Neural cell (in vitro differentiated cells): ENCODE measurements around the gene LNX2. TPM values are rescaled to one million over a fixed set of nuclear protein-coding genes. Genes with fewer than 3 reads are reported as not detected.
A peak's percentile ranks its signal among the peaks of the same experiment; 100 is the strongest.

Experiments
- H2AFZ ChIP-seq: fragments of 200-600, 300-800 bp; sonication (generic), shearing (Covaris generic); 2 replicates; pipeline ENCODE4 v1.6.0; 2014; ENCODE audit warnings: low read depth, mild to moderate bottlenecking, antibody characterized with exemption, low read length, moderate library complexity
- H3F3A ChIP-seq: fragments of 200-600 bp; shearing (Covaris generic); 2 replicates; pipeline ENCODE4 v1.6.1; 2016; ENCODE audit warnings: mild to moderate bottlenecking, moderate library complexity, mixed read lengths, antibody characterized with exemption, low read length; ENCODE audit not compliant: insufficient read depth, poor library complexity, severe bottlenecking
- H3K27ac ChIP-seq: fragments of 200-600, 300-800 bp; sonication (generic), shearing (Covaris generic); 2 replicates; pipeline ENCODE4 v1.5.1; 2014; ENCODE audit warnings: mild to moderate bottlenecking, low read length, moderate library complexity
- H3K27me3 ChIP-seq: fragments of 300-800, 200-600 bp; sonication (generic), shearing (Covaris generic); 2 replicates; pipeline ENCODE4 v1.6.0; 2014; ENCODE audit warnings: mild to moderate bottlenecking, low read depth, low read length, moderate library complexity; ENCODE audit not compliant: insufficient read depth
- H3K36me3 ChIP-seq: fragments of 300-800, 200-600 bp; sonication (generic), shearing (Covaris generic); 2 replicates; pipeline ENCODE4 v1.5.1; 2014; ENCODE audit warnings: mild to moderate bottlenecking, antibody characterized with exemption, low read length, moderate library complexity; ENCODE audit not compliant: insufficient read depth
- H3K4me2 ChIP-seq: fragments of 300-800, 200-600 bp; sonication (generic), shearing (Covaris generic); 2 replicates; pipeline ENCODE4 v1.6.0; 2014; ENCODE audit warnings: mild to moderate bottlenecking, low read length
- H3K4me3 ChIP-seq: fragments of 300-800, 200-600 bp; sonication (generic), shearing (Covaris generic); 2 replicates; pipeline ENCODE4 v1.5.1; 2014; ENCODE audit warnings: mild to moderate bottlenecking, low read length, moderate library complexity
- H3K79me2 ChIP-seq: fragments of 200-600 bp; shearing (Covaris generic); replicated peaks from 2 replicates; pipeline ENCODE4 v1.6.0; 2014; ENCODE audit warnings: mild to moderate bottlenecking, low read length, moderate library complexity; ENCODE audit not compliant: insufficient read depth
- H3K9ac ChIP-seq: fragments of 300-800, 200-600 bp; sonication (generic), shearing (Covaris generic); 2 replicates; pipeline ENCODE4 v1.6.1; 2016; ENCODE audit warnings: mild to moderate bottlenecking, low read length, mixed read lengths
- H3K9me2 ChIP-seq: fragments of 200-600 bp; shearing (Covaris generic); 2 replicates; pipeline ENCODE4 v1.6.1; 2016; ENCODE audit warnings: mild to moderate bottlenecking, low read length, mixed read lengths; ENCODE audit not compliant: insufficient read depth
- H3K9me3 ChIP-seq: fragments of 200-600, 300-800 bp; sonication (generic), shearing (Covaris generic); 2 replicates; pipeline ENCODE4 v1.6.1; 2016; ENCODE audit warnings: mild to moderate bottlenecking, mixed run types, low read length, moderate library complexity, mixed read lengths
- H4K20me1 ChIP-seq: fragments of 200-600 bp; shearing (Covaris generic); 2 replicates; pipeline ENCODE4 v1.6.1; 2016; ENCODE audit warnings: mild to moderate bottlenecking, mixed run types; ENCODE audit not compliant: insufficient read depth
- EP300 ChIP-seq: fragments of 450-650 bp; conservative IDR thresholded peaks from 2 replicates; pipeline ENCODE4 v1.6.1; 2014; ENCODE audit warnings: antibody characterized with exemption, mild to moderate bottlenecking, moderate library complexity; ENCODE audit not compliant: poor library complexity, severe bottlenecking
- EZH2 ChIP-seq: fragments of 200-600, 300-800 bp; shearing (Covaris generic), sonication (generic); IDR thresholded peaks from 2 replicates; pipeline ENCODE4 v1.6.1; 2014; ENCODE audit warnings: antibody characterized with exemption, low read length, borderline replicate concordance, mild to moderate bottlenecking; ENCODE audit not compliant: insufficient read depth, poor library complexity, severe bottlenecking
- MXI1 ChIP-seq: fragments of 450-650 bp; conservative IDR thresholded peaks from 2 replicates; pipeline ENCODE4 v1.6.1; 2014; ENCODE audit warnings: antibody characterized with exemption, mild to moderate bottlenecking; ENCODE audit not compliant: poor library complexity, severe bottlenecking
- POLR2AphosphoS5 ChIP-seq: IDR thresholded peaks from 2 replicates; pipeline ENCODE4 v1.6.1; 2012
- RAD21 ChIP-seq: fragments of 450-650 bp; conservative IDR thresholded peaks from 2 replicates; pipeline ENCODE4 v1.6.1; 2014; ENCODE audit warnings: antibody characterized with exemption, mild to moderate bottlenecking, moderate library complexity
- REST ChIP-seq: IDR thresholded peaks from 2 replicates; pipeline ENCODE4 v1.6.1; 2012; ENCODE audit warnings: borderline replicate concordance
- SMC3 ChIP-seq: fragments of 450-650 bp; conservative IDR thresholded peaks from 2 replicates; pipeline ENCODE4 v1.6.1; 2014; ENCODE audit warnings: antibody characterized with exemption, mild to moderate bottlenecking, moderate library complexity; ENCODE audit not compliant: poor library complexity
- TAF1 ChIP-seq: IDR thresholded peaks from 2 replicates; pipeline ENCODE4 v1.6.1; 2012; ENCODE audit warnings: low read depth
- polyA plus RNA-seq: library from polyadenylated mRNA; depleted of rRNA; stranded (reverse); fragments of >200 nt; gene quantifications from 2 replicates; pipeline ENCODE4 v1.2.3, GENCODE V29; 2014
- TF ChIP-seq, protein P1 (sequence below): fragments of 450-650 bp; IDR thresholded peaks from 2 replicates; pipeline ENCODE4 v1.5.1; 2014; ENCODE audit warnings: antibody characterized with exemption, mild to moderate bottlenecking, moderate library complexity; ENCODE audit not compliant: poor library complexity, severe bottlenecking

LNX2 gene
- polyA plus RNA-seq, 1 donor from 2014 or later = 4.2 TPM

- no peak for TF ChIP-seq TAF1
- no peak for TF ChIP-seq MXI1
- TF ChIP-seq SMC3 = no peak
- TF ChIP-seq, protein P1, sequence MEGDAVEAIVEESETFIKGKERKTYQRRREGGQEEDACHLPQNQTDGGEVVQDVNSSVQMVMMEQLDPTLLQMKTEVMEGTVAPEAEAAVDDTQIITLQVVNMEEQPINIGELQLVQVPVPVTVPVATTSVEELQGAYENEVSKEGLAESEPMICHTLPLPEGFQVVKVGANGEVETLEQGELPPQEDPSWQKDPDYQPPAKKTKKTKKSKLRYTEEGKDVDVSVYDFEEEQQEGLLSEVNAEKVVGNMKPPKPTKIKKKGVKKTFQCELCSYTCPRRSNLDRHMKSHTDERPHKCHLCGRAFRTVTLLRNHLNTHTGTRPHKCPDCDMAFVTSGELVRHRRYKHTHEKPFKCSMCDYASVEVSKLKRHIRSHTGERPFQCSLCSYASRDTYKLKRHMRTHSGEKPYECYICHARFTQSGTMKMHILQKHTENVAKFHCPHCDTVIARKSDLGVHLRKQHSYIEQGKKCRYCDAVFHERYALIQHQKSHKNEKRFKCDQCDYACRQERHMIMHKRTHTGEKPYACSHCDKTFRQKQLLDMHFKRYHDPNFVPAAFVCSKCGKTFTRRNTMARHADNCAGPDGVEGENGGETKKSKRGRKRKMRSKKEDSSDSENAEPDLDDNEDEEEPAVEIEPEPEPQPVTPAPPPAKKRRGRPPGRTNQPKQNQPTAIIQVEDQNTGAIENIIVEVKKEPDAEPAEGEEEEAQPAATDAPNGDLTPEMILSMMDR = no peak
- no peak for TF ChIP-seq EP300
- no peak for TF ChIP-seq RAD21
- no peak for TF ChIP-seq REST
- TF ChIP-seq EZH2 = no peak
- Histone ChIP-seq H3K79me2 (peaks cover 16% of the 10 kb centered on the region), H3K4me2 (peak overlapping the region; percentile 83), H3K27me3 (no peaks in the 10 kb centered on the region), H3K9ac (no peak overlapping the region), H4K20me1 (no peaks in the 10 kb centered on the region), H3K36me3 (peaks cover 11% of the 10 kb centered on the region), H3F3A (no peaks in the 10 kb centered on the region), H3K9me3 (no peaks in the 10 kb centered on the region), H3K9me2 (no peaks in the 10 kb centered on the region), H2AFZ (no peak overlapping the region), H3K27ac (no peak overlapping the region), H3K4me3 (peak overlapping the region; percentile 93)
Measured at GRCh38 chr13:27622881-27623280, 2.6 kb upstream of the LNX2 start.

DNA sequence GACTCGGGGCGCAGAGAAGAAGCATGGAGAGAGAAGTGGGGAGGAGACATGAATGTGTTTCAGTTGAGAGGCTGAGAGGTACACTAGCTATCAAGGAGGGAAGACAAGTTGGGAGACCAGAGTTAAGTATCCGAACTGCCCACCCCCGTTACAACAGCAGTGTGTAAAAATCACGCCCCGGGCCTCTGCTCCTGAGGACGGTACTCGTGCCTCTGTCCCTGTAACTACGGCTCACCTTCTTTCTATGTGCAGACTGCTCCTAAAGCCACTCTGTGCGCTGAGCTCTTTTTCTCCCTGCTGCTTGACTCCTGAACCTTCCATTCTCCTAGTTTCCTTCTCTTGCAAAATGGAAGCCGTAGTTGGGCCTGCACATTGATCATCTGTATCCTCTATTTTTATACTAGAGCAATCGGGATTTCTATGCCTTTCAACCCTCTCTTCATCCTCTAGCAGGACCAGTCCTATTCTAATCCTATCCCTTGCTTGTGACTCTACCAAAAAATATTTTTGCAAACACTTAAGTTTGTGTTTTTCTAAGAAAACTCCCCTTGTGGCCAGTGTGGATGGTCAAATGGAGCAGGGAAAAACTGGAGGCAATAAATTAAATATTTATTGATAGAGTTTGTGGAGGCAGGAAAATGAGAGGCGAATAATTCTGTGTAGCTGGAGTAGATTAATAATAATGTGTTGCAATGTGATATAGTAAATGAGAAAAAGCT, 1.9 kb upstream of the LNX2 start:
- Histone ChIP-seq H3K27me3 (no peaks in the 10 kb centered on the region), H3K79me2 (peaks cover 16% of the 10 kb centered on the region), H3K9me3 (no peaks in the 10 kb centered on the region), H3K9ac (peak overlapping the region; percentile 79), H3K36me3 (peaks cover 11% of the 10 kb centered on the region), H3K4me2 (peak overlapping the region; percentile 83), H3K4me3 (peak overlapping the region; percentile 93), H3K9me2 (no peaks in the 10 kb centered on the region), H3K27ac (peak overlapping the region; percentile 77), H4K20me1 (no peaks in the 10 kb centered on the region), H2AFZ (peak overlapping the region; percentile 84), H3F3A (no peaks in the 10 kb centered on the region)
- TF ChIP-seq RAD21 (no peak), SMC3 (no peak), TAF1 (peak; percentile 12), POLR2AphosphoS5 (no peak), REST (no peak), EZH2 (no peak), EP300 (no peak), MXI1 (peak; percentile 0)
- TF ChIP-seq, protein P1 = no peak
